ENCODE results near the gene FGFR4.

DNA sequence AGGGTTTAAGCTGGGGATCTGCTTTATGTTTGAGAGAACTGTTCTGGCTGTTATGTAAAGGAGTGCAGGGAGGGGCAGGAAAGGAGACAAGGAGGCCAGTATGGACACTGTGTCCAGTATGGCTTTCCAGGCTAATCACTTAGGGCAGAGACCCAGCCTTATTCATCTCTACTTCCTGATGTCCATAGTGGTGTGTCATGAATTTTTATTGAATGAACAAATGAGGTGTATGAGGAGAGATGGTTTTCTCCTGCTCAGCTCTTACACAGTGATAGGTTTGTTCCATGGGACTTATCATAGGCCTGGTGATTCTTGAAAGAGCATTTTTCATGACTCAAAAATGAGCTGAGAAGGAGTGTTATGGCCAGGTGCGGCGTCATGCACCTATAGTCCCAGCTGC, 20.5 kb upstream of the FGFR4 start:
- TF ChIP-seq, protein P1, sequence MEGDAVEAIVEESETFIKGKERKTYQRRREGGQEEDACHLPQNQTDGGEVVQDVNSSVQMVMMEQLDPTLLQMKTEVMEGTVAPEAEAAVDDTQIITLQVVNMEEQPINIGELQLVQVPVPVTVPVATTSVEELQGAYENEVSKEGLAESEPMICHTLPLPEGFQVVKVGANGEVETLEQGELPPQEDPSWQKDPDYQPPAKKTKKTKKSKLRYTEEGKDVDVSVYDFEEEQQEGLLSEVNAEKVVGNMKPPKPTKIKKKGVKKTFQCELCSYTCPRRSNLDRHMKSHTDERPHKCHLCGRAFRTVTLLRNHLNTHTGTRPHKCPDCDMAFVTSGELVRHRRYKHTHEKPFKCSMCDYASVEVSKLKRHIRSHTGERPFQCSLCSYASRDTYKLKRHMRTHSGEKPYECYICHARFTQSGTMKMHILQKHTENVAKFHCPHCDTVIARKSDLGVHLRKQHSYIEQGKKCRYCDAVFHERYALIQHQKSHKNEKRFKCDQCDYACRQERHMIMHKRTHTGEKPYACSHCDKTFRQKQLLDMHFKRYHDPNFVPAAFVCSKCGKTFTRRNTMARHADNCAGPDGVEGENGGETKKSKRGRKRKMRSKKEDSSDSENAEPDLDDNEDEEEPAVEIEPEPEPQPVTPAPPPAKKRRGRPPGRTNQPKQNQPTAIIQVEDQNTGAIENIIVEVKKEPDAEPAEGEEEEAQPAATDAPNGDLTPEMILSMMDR (IDR thresholded peaks at IDR 0.05), result no peak
- TF ChIP-seq POLR2A (IDR thresholded peaks at IDR 0.05), result no peak

All from body of pancreas (tissue), 4 donors.